MCF 10A (cell line): Measurements from ENCODE around the gene IL17RD. TPM values are rescaled to one million over a fixed set of nuclear protein-coding genes. Genes with fewer than 3 reads are reported as not detected.

Source experiments
- BruUV-seq: library from RNA; stranded (reverse); fragments of 400-500 nt; replicated peaks from 2 replicates; lab custom pipeline; 2021; lab: Mats Ljungman, UMichigan
- CTCF ChIA-PET: fragments of 300-600 bp; sonication (Branson Sonifier 250); formaldehyde crosslinking; extraction: SDS; loops from one replicate; lab custom pipeline; 2021; ENCODE audit warnings: antibody characterized with exemption, inconsistent platforms; lab: Yijun Ruan, JAX
- POLR2A ChIA-PET: fragments of 300-600, 350-650 bp; sonication (Branson Sonifier 250); formaldehyde crosslinking; extraction: SDS; loops from one replicate; lab custom pipeline; 2020; ENCODE audit warnings: antibody characterized with exemption, inconsistent platforms; lab: Yijun Ruan, JAX
- DNase-seq: peaks from one replicate; pipeline ENCODE4 v3.0.0-alpha.2; 2018; ENCODE audit not compliant: unreplicated experiment
- H3K27ac Mint-ChIP-seq: one replicate; pipeline ENCODE4 v1.8.0; 2022; ENCODE audit warnings: mild to moderate bottlenecking, low read depth, mixed read lengths; ENCODE audit not compliant: unreplicated experiment
- H3K27me3 Mint-ChIP-seq: one replicate; pipeline ENCODE4 v1.8.0; 2022; ENCODE audit warnings: mixed read lengths; ENCODE audit not compliant: insufficient read depth, unreplicated experiment
- H3K36me3 Mint-ChIP-seq: one replicate; pipeline ENCODE4 v1.8.0; 2022; ENCODE audit warnings: mild to moderate bottlenecking, moderate library complexity, mixed read lengths; ENCODE audit not compliant: insufficient read depth, unreplicated experiment
- H3K4me1 Mint-ChIP-seq: one replicate; pipeline ENCODE4 v1.8.0; 2022; ENCODE audit warnings: mixed read lengths; ENCODE audit not compliant: insufficient read depth, unreplicated experiment
- H3K4me3 Mint-ChIP-seq: one replicate; pipeline ENCODE4 v1.8.0; 2022; ENCODE audit warnings: mild to moderate bottlenecking, moderate library complexity, mixed read lengths; ENCODE audit not compliant: unreplicated experiment
- H3K9me3 Mint-ChIP-seq: one replicate; pipeline ENCODE4 v1.8.0; 2022; ENCODE audit warnings: mixed read lengths; ENCODE audit not compliant: unreplicated experiment
- intact Hi-C: fragments of 100-400 bp; cut with micrococcal nuclease; formaldehyde crosslinking; loops from 2 replicates; pipeline ENCODE4 v1.14.1; 2022
- total RNA-seq: library from RNA; stranded (reverse); gene quantifications from 2 replicates; pipeline ENCODE4 v1.2.3, GENCODE V29; 2022
- TF ChIP-seq, protein P1 (sequence below): fragments of 200-600 bp; IDR thresholded peaks from one replicate; pipeline ENCODE4 v1.8.0; 2022; ENCODE audit warnings: antibody characterized with exemption, mild to moderate bottlenecking; ENCODE audit not compliant: unreplicated experiment

Gene IL17RD
- total RNA-seq, 1 experiment from 2014 or later = 1.2 TPM

DNA sequence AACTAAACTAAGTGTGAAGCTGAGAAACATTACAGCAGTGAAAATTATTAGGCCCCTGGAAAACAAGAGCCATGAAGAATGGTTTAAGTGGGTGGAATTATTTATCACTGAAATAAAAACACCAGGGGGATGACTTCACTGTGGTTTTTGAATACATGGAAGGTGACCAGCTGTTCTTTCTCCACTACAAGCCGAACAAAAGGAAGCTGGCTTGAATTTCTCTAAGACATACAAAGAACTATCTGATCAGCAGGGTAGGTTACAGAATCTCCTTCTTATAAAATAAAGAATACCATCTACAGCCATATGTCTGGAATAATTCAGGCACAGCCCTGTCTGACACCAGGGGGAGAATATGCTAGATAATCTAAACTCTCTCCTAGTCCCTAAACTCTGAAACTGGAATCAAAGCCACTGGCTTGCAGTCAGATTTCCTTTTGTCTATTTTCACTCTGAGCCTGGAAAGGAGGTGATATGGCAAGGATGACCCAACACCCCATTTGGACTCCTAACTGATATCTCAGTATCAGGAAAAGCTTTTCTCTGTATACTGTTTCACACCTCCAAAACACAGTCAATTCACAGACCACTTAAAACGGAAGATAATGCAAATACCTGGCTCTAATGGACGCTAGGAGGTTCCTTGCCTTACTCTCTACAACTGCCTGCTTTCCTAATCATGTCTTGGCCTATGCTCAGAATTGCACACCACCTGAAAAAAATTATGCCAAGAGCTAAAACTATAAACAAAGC lies 73.5 kb downstream of the IL17RD start:
- CTCF ChIA-PET = interaction anchor here (0.5 to 2.4 kb wide), 4 partner anchors 9 to 130 kb away, joined by 3 to 24 read pairs (median 8); no protein-coding TSS in a partner anchor
- Mint-ChIP-seq H3K4me3 (no peak overlapping the region), H3K27me3 (no peaks in the 10 kb centered on the region), H3K4me1 (peaks cover 6% of the 10 kb centered on the region), H3K9me3 (no peaks in the 10 kb centered on the region), H3K27ac (no peak overlapping the region), H3K36me3 (no peaks in the 10 kb centered on the region)
- TF ChIP-seq, protein P1, sequence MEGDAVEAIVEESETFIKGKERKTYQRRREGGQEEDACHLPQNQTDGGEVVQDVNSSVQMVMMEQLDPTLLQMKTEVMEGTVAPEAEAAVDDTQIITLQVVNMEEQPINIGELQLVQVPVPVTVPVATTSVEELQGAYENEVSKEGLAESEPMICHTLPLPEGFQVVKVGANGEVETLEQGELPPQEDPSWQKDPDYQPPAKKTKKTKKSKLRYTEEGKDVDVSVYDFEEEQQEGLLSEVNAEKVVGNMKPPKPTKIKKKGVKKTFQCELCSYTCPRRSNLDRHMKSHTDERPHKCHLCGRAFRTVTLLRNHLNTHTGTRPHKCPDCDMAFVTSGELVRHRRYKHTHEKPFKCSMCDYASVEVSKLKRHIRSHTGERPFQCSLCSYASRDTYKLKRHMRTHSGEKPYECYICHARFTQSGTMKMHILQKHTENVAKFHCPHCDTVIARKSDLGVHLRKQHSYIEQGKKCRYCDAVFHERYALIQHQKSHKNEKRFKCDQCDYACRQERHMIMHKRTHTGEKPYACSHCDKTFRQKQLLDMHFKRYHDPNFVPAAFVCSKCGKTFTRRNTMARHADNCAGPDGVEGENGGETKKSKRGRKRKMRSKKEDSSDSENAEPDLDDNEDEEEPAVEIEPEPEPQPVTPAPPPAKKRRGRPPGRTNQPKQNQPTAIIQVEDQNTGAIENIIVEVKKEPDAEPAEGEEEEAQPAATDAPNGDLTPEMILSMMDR = no peak
- intact Hi-C loops = no loop called here
- POLR2A ChIA-PET = interaction anchor here (0.6 to 0.9 kb wide), 3 partner anchors 13 to 94 kb away, joined by 3 to 4 read pairs (median 3); no protein-coding TSS in a partner anchor
- BruUV-seq = no TSS peak
- no peak for DNase-seq

DNA sequence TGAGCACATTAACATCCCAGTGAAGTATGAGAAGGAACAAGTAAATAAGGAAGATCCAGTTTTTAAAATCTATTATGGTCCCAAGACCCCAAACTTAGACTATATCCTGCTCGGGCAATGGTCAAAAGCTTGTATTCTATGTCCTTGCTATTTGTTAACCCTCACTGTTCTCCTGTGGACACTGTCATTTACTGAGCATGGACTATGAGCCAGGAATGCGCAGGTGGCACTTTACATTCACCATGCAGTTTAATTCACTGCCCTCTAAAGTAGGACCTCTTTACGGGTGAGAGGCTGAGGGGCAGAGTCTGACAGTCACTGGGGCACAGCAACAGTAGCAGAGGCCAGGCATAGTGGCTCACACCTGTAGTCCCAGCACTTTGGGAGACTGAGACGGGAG lies 76.1 kb downstream of the IL17RD start:
- no peak overlapping the region for H3K4me3 Mint-ChIP-seq
- H3K4me1 Mint-ChIP-seq = peaks cover 7% of the 10 kb centered on the region
- intact Hi-C loops = no loop called here
- CTCF ChIA-PET = interaction anchor here (0.6 to 3.8 kb wide), 4 partner anchors 11 to 100 kb away, joined by 3 to 31 read pairs (median 6); no protein-coding TSS in a partner anchor
- H3K27me3 Mint-ChIP-seq = no peaks in the 10 kb centered on the region
- POLR2A ChIA-PET = no interaction called here
- no peak overlapping the region for H3K27ac Mint-ChIP-seq
- TF ChIP-seq, protein P1 = no peak
- no TSS peak for BruUV-seq
- no peaks in the 10 kb centered on the region for H3K36me3 Mint-ChIP-seq
- no peak for DNase-seq
- H3K9me3 Mint-ChIP-seq = no peaks in the 10 kb centered on the region

DNA sequence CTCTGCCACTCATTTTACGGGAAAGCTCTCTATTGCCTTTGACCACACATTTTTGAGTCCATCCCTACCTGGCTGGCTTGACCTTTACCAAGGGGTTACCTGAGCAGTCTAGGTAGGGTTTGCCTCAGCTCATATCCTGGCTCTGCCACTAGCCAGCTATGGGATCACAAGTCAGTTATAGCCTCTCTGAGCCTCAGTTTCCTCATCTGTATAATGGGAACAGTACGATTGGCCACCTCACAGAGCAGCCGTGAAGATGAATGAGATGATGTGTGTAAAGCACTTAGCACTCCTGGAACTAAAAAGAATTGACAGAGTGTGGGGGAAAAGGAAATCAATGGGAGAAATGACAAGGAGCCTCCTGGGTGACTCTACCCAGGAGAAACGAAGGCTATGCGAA lies 76.7 kb downstream of the IL17RD start:
- H3K4me3 Mint-ChIP-seq = no peak overlapping the region
- TF ChIP-seq, protein P1 = no peak
- POLR2A ChIA-PET = no interaction called here

DNA sequence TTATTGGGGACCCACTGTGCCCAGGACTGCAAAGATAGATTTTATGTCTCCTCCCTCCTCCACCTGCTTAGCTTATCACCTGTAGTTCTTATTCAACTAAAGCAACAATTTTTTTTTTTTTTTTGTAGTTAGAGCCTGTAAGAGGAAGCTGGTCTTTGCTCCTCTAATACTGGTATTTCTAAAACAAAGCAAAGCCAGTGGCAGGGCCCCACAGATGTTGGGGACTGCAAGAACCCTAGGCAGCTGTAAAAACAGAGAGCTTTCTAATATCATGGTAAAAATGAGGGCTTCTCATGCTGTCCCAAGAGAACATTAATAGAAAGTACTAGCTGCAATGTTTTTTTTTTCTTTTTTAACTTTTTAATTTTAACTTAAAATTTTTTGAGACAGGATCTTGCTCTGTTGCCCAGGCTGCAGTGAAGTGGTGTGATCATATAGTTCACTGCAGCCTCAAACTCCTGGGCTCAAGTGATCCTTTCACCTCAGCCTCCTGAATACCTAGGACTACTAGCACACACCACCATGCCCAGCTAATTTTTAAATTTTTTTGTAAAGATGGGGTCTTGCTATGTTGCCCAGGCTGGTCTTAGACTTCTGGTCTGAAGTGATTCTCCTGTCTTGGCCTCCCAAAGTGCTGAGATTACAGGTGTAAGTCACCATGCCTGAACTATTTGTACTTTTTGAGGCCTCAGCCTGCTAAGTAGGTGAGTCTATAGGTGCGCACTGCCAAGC lies 77.6 kb downstream of the IL17RD start:
- POLR2A ChIA-PET = interaction anchor here (0.6 to 0.7 kb wide), 2 partner anchors 27 to 1300 kb away, joined by 3 read pairs; partner anchors contain the start of gene SPATA12
- no TSS peak for BruUV-seq
- TF ChIP-seq, protein P1 = no peak
- Mint-ChIP-seq H3K27me3 (no peaks in the 10 kb centered on the region), H3K9me3 (no peaks in the 10 kb centered on the region), H3K4me3 (no peak overlapping the region), H3K4me1 (peaks cover 6% of the 10 kb centered on the region), H3K36me3 (no peaks in the 10 kb centered on the region), H3K27ac (no peak overlapping the region)
- DNase-seq = no peak
- intact Hi-C loops = no loop called here
- CTCF ChIA-PET = interaction anchor here (0.6 to 3.8 kb wide), 5 partner anchors 13 to 1126 kb away, joined by 3 to 31 read pairs (median 3); no protein-coding TSS in a partner anchor

More for the DNA sequence above, 76.7 kb downstream of the IL17RD start:
- no TSS peak for BruUV-seq
- H3K9me3 Mint-ChIP-seq = no peaks in the 10 kb centered on the region
- H3K27me3 Mint-ChIP-seq = no peaks in the 10 kb centered on the region
- no peak overlapping the region for H3K27ac Mint-ChIP-seq
- CTCF ChIA-PET = interaction anchor here (0.6 to 3.8 kb wide), 4 partner anchors 12 to 99 kb away, joined by 3 to 31 read pairs (median 6); no protein-coding TSS in a partner anchor
- DNase-seq = no peak
- intact Hi-C loops = no loop called here
- H3K36me3 Mint-ChIP-seq = no peaks in the 10 kb centered on the region
- peaks cover 6% of the 10 kb centered on the region for H3K4me1 Mint-ChIP-seq
